ENCODE results near the gene SORBS2. TPM values are rescaled to one million over a fixed set of nuclear protein-coding genes. Genes with fewer than 3 reads are reported as not detected.

The SORBS2 gene
- total and polyA plus RNA-seq, 2 donors (not counting 1 experiment from before 2014, with no cell fraction given), result 0.33 to 3.0 TPM

GRCh38 chr4:185683222-185683621, 128.8 kb downstream of the SORBS2 start:
- Histone ChIP-seq H3K4me1 (ENCODE audit: control insufficient read depth, extremely low read depth, insufficient read depth, low read length) (no peaks in the 10 kb centered on the region), H3K4me3 (replicated peaks in 1 of 4; ENCODE audit: control extremely low read depth in 1 of 4, insufficient read depth in 1 of 4, low read depth in 3 of 4, low read length in 4 of 4) (no peak overlapping the region), H3K9ac (ENCODE audit: insufficient read depth, low read length) (no peak overlapping the region), H3K27ac (ENCODE audit: insufficient read depth, low read length) (no peak overlapping the region), H4K20me1 (ENCODE audit: control insufficient read depth, extremely low read depth, insufficient read depth, low read length) (no peaks in the 10 kb centered on the region), H3K4me2 (ENCODE audit: extremely low read depth, insufficient read depth, low read length) (no peak overlapping the region), H2AFZ (ENCODE audit: low read length) (no peak overlapping the region), H3K27me3 (ENCODE audit: control insufficient read depth, insufficient read depth, low read length) (no peaks in the 10 kb centered on the region), H3K36me3 (ENCODE audit: control insufficient read depth, insufficient read depth, low read length) (no peaks in the 10 kb centered on the region), H3K79me2 (ENCODE audit: control insufficient read depth, insufficient read depth, low read length) (no peaks in the 10 kb centered on the region), H3K9me3 (ENCODE audit: control insufficient read depth, insufficient read depth, low read depth, low read length) (no peaks in the 10 kb centered on the region)
- TF ChIP-seq, protein P1, sequence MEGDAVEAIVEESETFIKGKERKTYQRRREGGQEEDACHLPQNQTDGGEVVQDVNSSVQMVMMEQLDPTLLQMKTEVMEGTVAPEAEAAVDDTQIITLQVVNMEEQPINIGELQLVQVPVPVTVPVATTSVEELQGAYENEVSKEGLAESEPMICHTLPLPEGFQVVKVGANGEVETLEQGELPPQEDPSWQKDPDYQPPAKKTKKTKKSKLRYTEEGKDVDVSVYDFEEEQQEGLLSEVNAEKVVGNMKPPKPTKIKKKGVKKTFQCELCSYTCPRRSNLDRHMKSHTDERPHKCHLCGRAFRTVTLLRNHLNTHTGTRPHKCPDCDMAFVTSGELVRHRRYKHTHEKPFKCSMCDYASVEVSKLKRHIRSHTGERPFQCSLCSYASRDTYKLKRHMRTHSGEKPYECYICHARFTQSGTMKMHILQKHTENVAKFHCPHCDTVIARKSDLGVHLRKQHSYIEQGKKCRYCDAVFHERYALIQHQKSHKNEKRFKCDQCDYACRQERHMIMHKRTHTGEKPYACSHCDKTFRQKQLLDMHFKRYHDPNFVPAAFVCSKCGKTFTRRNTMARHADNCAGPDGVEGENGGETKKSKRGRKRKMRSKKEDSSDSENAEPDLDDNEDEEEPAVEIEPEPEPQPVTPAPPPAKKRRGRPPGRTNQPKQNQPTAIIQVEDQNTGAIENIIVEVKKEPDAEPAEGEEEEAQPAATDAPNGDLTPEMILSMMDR (conservative IDR thresholded peaks at IDR 0.05 in 1 of 2, IDR thresholded peaks at IDR 0.05 in 1 of 2; ENCODE audit: low read depth in 1 of 2, low read length in 2 of 2), result no peak
- no peak for TF ChIP-seq EZH2 (IDR thresholded peaks at IDR 0.05; ENCODE audit: low read length, missing control alignments)
- no peak for DNase-seq (ENCODE audit: low read depth in 2 of 2)

- no peak overlapping the region for H3K27ac ChIP-seq (ENCODE audit: insufficient read depth, low read length)
- peak in 1 of 2 donors; percentile 88 for DNase-seq (ENCODE audit: low read depth in 2 of 2)
- no peaks in the 10 kb centered on the region for H3K9me3 ChIP-seq (ENCODE audit: control insufficient read depth, insufficient read depth, low read depth, low read length)
- H3K27me3 ChIP-seq (ENCODE audit: control insufficient read depth, insufficient read depth, low read length), result no peaks in the 10 kb centered on the region
- H3K4me1 ChIP-seq (ENCODE audit: control insufficient read depth, extremely low read depth, insufficient read depth, low read length), result no peaks in the 10 kb centered on the region
- no peaks in the 10 kb centered on the region for H4K20me1 ChIP-seq (ENCODE audit: control insufficient read depth, extremely low read depth, insufficient read depth, low read length)
- TF ChIP-seq, protein P1 (conservative IDR thresholded peaks at IDR 0.05 in 1 of 2, IDR thresholded peaks at IDR 0.05 in 1 of 2; ENCODE audit: low read depth in 1 of 2, low read length in 2 of 2), result no peak
- no peak for TF ChIP-seq EZH2 (IDR thresholded peaks at IDR 0.05; ENCODE audit: low read length, missing control alignments)
- no peaks in the 10 kb centered on the region for H3K36me3 ChIP-seq (ENCODE audit: control insufficient read depth, insufficient read depth, low read length)
- no peak overlapping the region for H2AFZ ChIP-seq (ENCODE audit: low read length)
- H3K4me2 ChIP-seq (ENCODE audit: extremely low read depth, insufficient read depth, low read length), result no peak overlapping the region
- no peak overlapping the region for H3K9ac ChIP-seq (ENCODE audit: insufficient read depth, low read length)
- H3K4me3 ChIP-seq (replicated peaks in 1 of 4; ENCODE audit: control extremely low read depth in 1 of 4, insufficient read depth in 1 of 4, low read depth in 3 of 4, low read length in 4 of 4), result no peak overlapping the region
- H3K79me2 ChIP-seq (ENCODE audit: control insufficient read depth, insufficient read depth, low read length), result no peaks in the 10 kb centered on the region
Observed at GRCh38 chr4:185682236-185682635, 129.8 kb downstream of the SORBS2 start.

DNA sequence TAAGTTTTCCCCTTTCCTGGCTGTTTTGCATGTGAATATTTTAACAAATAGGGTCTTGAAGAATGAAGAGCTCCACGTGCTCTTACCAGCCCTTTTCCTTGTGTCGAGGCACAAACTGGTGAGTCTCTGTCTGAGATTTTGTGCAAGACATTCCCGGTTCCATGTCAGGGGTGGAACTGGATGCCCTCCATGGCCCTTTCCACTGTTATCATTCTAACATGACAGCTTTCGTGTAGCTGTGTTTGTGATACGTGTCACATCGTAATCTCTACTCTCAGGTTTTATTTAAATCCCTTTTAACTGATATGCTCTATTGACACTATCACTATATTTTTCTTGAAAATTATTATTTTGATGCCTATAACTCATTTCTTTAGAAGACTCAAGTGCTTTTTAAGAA, 130.4 kb downstream of the SORBS2 start:
- Histone ChIP-seq H3K4me1 (ENCODE audit: control insufficient read depth, extremely low read depth, insufficient read depth, low read length) (no peaks in the 10 kb centered on the region), H3K27ac (ENCODE audit: insufficient read depth, low read length) (no peak overlapping the region), H3K9ac (ENCODE audit: insufficient read depth, low read length) (no peak overlapping the region)

More for the DNA sequence above, 130.4 kb downstream of the SORBS2 start:
- Histone ChIP-seq H3K79me2 (ENCODE audit: control insufficient read depth, insufficient read depth, low read length) (no peaks in the 10 kb centered on the region), H2AFZ (ENCODE audit: low read length) (no peak overlapping the region), H3K4me2 (ENCODE audit: extremely low read depth, insufficient read depth, low read length) (no peak overlapping the region), H3K27me3 (ENCODE audit: control insufficient read depth, insufficient read depth, low read length) (no peaks in the 10 kb centered on the region), H3K4me3 (replicated peaks in 1 of 4; ENCODE audit: control extremely low read depth in 1 of 4, insufficient read depth in 1 of 4, low read depth in 3 of 4, low read length in 4 of 4) (no peak overlapping the region), H4K20me1 (ENCODE audit: control insufficient read depth, extremely low read depth, insufficient read depth, low read length) (no peaks in the 10 kb centered on the region), H3K36me3 (ENCODE audit: control insufficient read depth, insufficient read depth, low read length) (no peaks in the 10 kb centered on the region), H3K9me3 (ENCODE audit: control insufficient read depth, insufficient read depth, low read depth, low read length) (no peaks in the 10 kb centered on the region)
- TF ChIP-seq, protein P1 (conservative IDR thresholded peaks at IDR 0.05 in 1 of 2, IDR thresholded peaks at IDR 0.05 in 1 of 2; ENCODE audit: low read depth in 1 of 2, low read length in 2 of 2), result no peak
- no peak for TF ChIP-seq EZH2 (IDR thresholded peaks at IDR 0.05; ENCODE audit: low read length, missing control alignments)
- no peak for DNase-seq (ENCODE audit: low read depth in 2 of 2)

All from fibroblast of lung (primary cell).